Smooth muscle cell (in vitro differentiated cells): ENCODE data around the gene PLXNA1. TPM values are rescaled to one million over a fixed set of nuclear protein-coding genes. Genes with fewer than 3 reads are reported as not detected.

Experiments used
- DNase-seq: peaks from one replicate; lab custom pipeline; 2025; ENCODE audit not compliant: unreplicated experiment; lab: John Stamatoyannopoulos, UW
- H2AFZ ChIP-seq: fragments of 200-600 bp; sonication (generic); 2 replicates; pipeline ENCODE4 v1.6.0; 2016; ENCODE audit warnings: antibody characterized with exemption, low read depth, mild to moderate bottlenecking
- H3F3A ChIP-seq: fragments of 200-600 bp; sonication (generic); 2 replicates; pipeline ENCODE4 v1.6.0; 2017; ENCODE audit warnings: antibody characterized with exemption, low read depth
- H3K27ac ChIP-seq: fragments of 200-600 bp; sonication (generic); 2 replicates; pipeline ENCODE4 v1.5.1; 2016; ENCODE audit warnings: low read depth, mild to moderate bottlenecking
- H3K27me3 ChIP-seq: fragments of 200-600 bp; sonication (generic); 2 replicates; pipeline ENCODE4 v1.6.1; 2016; ENCODE audit warnings: low read depth, mild to moderate bottlenecking
- H3K36me3 ChIP-seq: fragments of 200-600 bp; sonication (generic); 2 replicates; pipeline ENCODE4 v1.5.1; 2016; ENCODE audit warnings: low read depth
- H3K4me1 ChIP-seq: fragments of 200-600 bp; sonication (generic); 2 replicates; pipeline ENCODE4 v1.5.1; 2016; ENCODE audit warnings: low read depth
- H3K4me2 ChIP-seq: fragments of 200-600 bp; sonication (generic); 2 replicates; pipeline ENCODE4 v1.6.0; 2016; ENCODE audit warnings: mild to moderate bottlenecking
- H3K4me3 ChIP-seq: fragments of 200-600 bp; sonication (generic); 2 replicates; pipeline ENCODE4 v1.5.1; 2016; ENCODE audit warnings: mild to moderate bottlenecking
- H3K79me2 ChIP-seq: fragments of 200-600 bp; sonication (generic); 2 replicates; pipeline ENCODE4 v1.6.0; 2016; ENCODE audit warnings: low read depth, mild to moderate bottlenecking
- H3K9ac ChIP-seq: fragments of 200-600 bp; sonication (generic); 2 replicates; pipeline ENCODE4 v1.6.0; 2016; ENCODE audit warnings: low read depth
- H3K9me3 ChIP-seq: fragments of 200-600 bp; sonication (generic); replicated peaks from 2 replicates; pipeline ENCODE4 v1.5.1; 2016; ENCODE audit warnings: low read depth
- H4K20me1 ChIP-seq: fragments of 200-600 bp; sonication (generic); 2 replicates; pipeline ENCODE4 v1.6.0; 2016; ENCODE audit warnings: low read depth
- CTCF ChIP-seq: fragments of 200-600 bp; sonication (generic); IDR thresholded peaks from 2 replicates; pipeline ENCODE4 v1.5.1; 2017; ENCODE audit warnings: borderline replicate concordance, mild to moderate bottlenecking, antibody characterized with exemption; ENCODE audit not compliant: insufficient read depth, poor library complexity, severe bottlenecking
- WGBS: methylation state at CpG from one replicate; pipeline ENCODE4 v1.1.7; 2016; ENCODE audit warnings: low lambda C conversion rate; 5-methylcytosine and 5-hydroxymethylcytosine counted together
- polyA plus RNA-seq: library from polyadenylated mRNA; unstranded; fragments of >200 nt; fragmentation: Nextera tagmentation; extraction: Ambion mirVana; gene quantifications from 2 replicates; pipeline ENCODE4 v1.2.1, GENCODE V29; 2016
- total RNA-seq: library from RNA; depleted of rRNA; stranded (reverse); fragments of >200 nt; gene quantifications from 2 replicates; pipeline ENCODE4 v1.2.3, GENCODE V29; 2014

Gene PLXNA1
- total and polyA plus RNA-seq, 2 experiments from 2014 or later: 37.9 to 50.8 TPM

- H3F3A ChIP-seq: no peaks in the 10 kb centered on the region
- no peaks in the 10 kb centered on the region for H3K9me3 ChIP-seq
- no peak overlapping the region for H2AFZ ChIP-seq
- H3K79me2 ChIP-seq: no peaks in the 10 kb centered on the region
- no peak overlapping the region for H3K9ac ChIP-seq
- no peaks in the 10 kb centered on the region for H3K27me3 ChIP-seq
- peaks cover 33% of the 10 kb centered on the region for H4K20me1 ChIP-seq
- no peak overlapping the region for H3K4me2 ChIP-seq
- no peak overlapping the region for H3K4me3 ChIP-seq
- 97% methylated on average over 10 of the region's 10 CpGs for WGBS
- no peaks in the 10 kb centered on the region for H3K4me1 ChIP-seq
- no peak overlapping the region for H3K27ac ChIP-seq
- no peak for TF ChIP-seq CTCF
- H3K36me3 ChIP-seq: no peaks in the 10 kb centered on the region
- no peak for DNase-seq
Observed at GRCh38 chr3:127013181-127013580, 30.3 kb downstream of the PLXNA1 start.

- Histone ChIP-seq H3K79me2 (no peaks in the 10 kb centered on the region), H3F3A (no peaks in the 10 kb centered on the region), H3K9me3 (no peaks in the 10 kb centered on the region), H3K27ac (no peak overlapping the region), H4K20me1 (peaks cover 31% of the 10 kb centered on the region), H3K36me3 (no peaks in the 10 kb centered on the region), H3K9ac (no peak overlapping the region), H2AFZ (no peak overlapping the region), H3K4me1 (no peaks in the 10 kb centered on the region), H3K4me2 (no peak overlapping the region), H3K4me3 (no peak overlapping the region), H3K27me3 (no peaks in the 10 kb centered on the region)
- no peak for TF ChIP-seq CTCF
- DNase-seq: no peak
- WGBS: 96% methylated on average over 44 of the region's 50 CpGs
Observed at GRCh38 chr3:127013758-127014535, 31.0 kb downstream of the PLXNA1 start.

- Histone ChIP-seq H3K4me1 (no peaks in the 10 kb centered on the region), H3K79me2 (no peaks in the 10 kb centered on the region), H3K27me3 (no peaks in the 10 kb centered on the region), H3K4me2 (no peak overlapping the region), H3K9ac (no peak overlapping the region), H4K20me1 (peaks cover 36% of the 10 kb centered on the region), H3F3A (no peaks in the 10 kb centered on the region), H3K36me3 (no peaks in the 10 kb centered on the region), H2AFZ (no peak overlapping the region), H3K9me3 (no peaks in the 10 kb centered on the region), H3K4me3 (no peak overlapping the region), H3K27ac (no peak overlapping the region)
- TF ChIP-seq CTCF: no peak
- DNase-seq: no peak
- 95% methylated on average over 32 of the region's 35 CpGs for WGBS
Observed at GRCh38 chr3:127014536-127015281, 31.8 kb downstream of the PLXNA1 start.
